Gastroesophageal sphincter (tissue), 3 donors: ENCODE results near the gene TPRG1L.

Experiments
- CTCF ChIP-seq, 4 experiments: fragments of 200-600 bp in 2 of 4; fragments of 450-650 bp in 2 of 4; sonication (generic) in 1 of 4; IDR thresholded peaks; one replicate each; pipeline ENCODE4 v1.5.1; 2017 to 2019; ENCODE audit warnings: antibody characterized with exemption in 4 of 4, mild to moderate bottlenecking in 2 of 4, moderate library complexity in 2 of 4
- EP300 ChIP-seq: sonication (generic); formaldehyde crosslinking; IDR thresholded peaks from one replicate; pipeline ENCODE4 v1.6.1; 2017; ENCODE audit warnings: antibody characterized with exemption, mild to moderate bottlenecking

GRCh38 chr1:3657096-3657475, 32.3 kb downstream of the TPRG1L start:
- no peak for TF ChIP-seq CTCF (IDR thresholded peaks at IDR 0.05)
- TF ChIP-seq EP300, result no peak
